NCI-H2107 treated with DMSO at 0.1 percent for 48 hours (cell line): ENCODE measurements around the gene VAT1L.
A peak's percentile ranks its signal among the peaks of the same experiment; 100 is the strongest.
"Not testable (repeated sequence)": the region's sequence is repeated elsewhere in the genome, so short reads cannot be mapped to it uniquely, and the experiment has no call there.

Experiments used
- DNase-seq: peaks from one replicate; lab custom pipeline; 2025; ENCODE audit not compliant: unreplicated experiment; lab: John Stamatoyannopoulos, UW

Gene VAT1L

GRCh38 chr16:77987810-77988209 is 199.4 kb downstream of the VAT1L start:
- peak; percentile 4 for DNase-seq

DNA sequence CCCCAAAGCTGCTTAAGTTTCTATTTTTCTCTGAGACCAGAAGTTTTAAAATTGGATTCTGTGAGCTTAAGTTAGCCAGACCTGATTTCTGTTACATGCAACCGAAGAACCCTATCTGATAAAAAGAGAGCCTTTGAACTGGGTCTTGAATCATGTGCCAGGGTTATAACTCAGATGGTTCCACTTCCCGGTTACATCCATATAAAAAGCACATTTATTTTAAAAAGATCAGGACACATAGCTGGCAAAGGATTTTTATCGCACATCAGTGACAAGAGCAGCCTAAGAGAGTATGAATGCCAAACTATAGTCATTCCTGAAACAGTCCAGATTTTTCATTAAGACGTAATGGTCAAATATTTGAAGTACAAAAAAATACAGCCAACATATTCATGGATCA is 201.5 kb downstream of the VAT1L start:
- DNase-seq = no peak

DNA sequence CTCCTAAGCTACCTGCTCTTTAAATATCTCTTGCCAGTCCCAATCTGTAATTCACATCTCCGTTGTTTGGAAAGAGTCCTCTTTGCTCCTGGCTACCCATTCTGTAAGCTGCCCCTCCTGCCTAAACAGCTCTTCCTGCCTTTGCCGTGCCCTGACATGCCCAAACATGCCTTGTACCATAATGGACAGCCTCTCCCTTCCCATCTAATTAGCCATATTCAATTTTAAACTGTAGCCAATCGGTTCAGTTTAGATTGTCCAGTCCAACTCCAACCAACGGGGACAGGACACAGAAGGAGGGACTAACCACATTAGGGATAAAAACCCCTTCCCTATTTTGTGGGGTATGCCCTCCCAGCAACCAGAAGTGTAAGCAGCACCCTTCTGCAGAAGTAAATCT is 203.3 kb downstream of the VAT1L start:
- no peak for DNase-seq

GRCh38 chr16:77992381-77992780 is 204.0 kb downstream of the VAT1L start:
- DNase-seq = not testable (repeated sequence)

DNA sequence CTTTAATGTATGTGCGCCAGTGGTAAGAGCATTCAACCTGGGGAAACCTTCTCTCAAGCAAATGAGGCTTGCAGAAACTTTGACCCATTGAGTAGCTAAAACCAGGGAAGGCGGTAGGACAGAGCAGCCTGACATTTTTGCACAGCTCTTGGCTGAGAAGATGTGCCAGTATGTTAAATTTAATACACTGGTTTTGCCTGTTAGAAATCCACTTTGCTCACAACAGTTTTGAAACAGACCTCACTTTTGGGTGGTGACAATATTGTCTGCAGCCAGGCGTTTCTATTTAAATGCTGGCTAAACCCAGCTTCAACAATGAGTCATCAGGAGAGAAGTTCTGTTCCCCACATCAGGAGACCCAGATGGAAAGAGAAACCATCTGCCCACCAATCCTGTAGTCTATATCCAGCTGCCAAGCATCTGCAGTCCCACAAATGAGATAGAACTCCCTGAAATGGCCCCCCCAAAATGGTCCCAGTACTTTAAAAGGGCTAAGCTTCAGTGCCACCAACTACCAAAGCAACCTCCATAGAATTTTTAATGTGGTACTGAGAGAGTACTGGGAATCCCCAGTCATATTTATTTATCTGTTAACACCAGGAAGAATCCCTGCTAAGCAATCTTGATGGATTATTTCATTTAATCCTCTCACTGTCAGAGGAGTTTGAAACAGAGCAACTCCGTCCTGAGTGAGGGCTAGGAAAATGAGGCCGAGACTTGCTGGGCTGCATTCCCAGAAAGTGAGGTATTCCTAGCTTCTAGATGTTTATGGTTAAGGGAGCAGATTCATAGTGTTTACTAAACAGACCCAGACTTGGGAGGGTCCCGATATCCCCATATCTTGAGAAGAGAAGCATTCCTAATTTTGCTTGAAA is 205.0 kb downstream of the VAT1L start:
- DNase-seq = no peak

DNA sequence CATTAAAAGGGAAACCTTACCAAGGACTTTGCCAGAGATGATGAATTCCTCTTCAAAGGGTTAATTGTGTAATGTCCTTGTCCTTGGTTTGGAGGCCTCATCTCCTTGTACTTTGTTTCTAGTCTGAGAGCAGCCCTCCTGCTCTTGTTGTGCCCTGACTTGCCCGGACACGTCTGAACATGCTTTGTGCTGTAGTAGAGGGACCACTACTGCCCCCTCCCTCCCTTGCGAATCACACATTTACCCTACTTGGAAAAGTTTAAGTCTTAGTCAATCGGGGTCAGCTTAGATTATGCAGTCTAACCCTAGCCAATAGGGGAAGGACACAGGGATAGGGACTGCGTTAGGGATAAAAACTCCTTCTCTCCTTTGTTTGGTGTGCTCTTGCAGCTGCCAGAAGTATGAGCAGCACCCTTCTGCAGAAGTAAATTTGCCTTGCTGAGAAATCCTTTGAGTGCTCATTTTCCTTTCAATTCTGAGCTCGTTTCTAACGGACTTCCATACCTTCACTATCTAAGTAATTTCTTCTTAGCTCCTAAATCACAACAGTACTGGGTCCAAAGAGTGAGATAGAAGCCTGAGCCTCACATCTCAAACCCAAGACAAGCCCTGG is 207.6 kb downstream of the VAT1L start:
- DNase-seq = no peak

DNA sequence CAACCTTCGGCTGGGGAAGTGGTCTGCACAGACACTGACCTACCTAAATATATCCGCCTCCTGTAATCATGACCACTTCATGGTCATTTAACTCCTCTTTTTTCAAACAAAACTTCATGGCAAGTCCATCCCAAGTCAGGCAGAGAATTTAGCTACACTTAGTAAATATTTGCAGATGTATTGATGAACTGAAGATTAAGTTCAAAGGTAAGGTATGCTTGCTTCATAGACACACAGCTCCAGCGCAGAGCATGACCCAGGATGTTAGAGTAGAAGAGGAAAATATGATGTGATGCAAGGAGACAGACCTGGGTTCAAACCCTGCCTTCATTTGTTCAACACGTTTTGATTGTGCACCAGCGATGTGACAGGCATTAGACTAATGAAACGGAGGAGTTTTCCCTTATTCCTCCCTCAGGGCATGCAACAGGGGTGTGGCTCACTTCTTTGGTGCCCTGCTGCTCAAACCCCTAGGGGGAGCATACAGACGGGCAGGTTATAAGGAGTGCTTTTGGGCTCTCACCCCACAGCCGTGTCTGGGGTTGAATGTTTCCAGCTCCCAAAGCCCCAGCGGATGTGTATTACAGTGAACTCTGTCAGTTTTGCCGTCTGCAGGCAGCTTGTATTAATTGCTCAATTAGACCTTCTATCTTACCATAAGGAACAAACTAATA is 210.1 kb downstream of the VAT1L start:
- DNase-seq = no peak

DNA sequence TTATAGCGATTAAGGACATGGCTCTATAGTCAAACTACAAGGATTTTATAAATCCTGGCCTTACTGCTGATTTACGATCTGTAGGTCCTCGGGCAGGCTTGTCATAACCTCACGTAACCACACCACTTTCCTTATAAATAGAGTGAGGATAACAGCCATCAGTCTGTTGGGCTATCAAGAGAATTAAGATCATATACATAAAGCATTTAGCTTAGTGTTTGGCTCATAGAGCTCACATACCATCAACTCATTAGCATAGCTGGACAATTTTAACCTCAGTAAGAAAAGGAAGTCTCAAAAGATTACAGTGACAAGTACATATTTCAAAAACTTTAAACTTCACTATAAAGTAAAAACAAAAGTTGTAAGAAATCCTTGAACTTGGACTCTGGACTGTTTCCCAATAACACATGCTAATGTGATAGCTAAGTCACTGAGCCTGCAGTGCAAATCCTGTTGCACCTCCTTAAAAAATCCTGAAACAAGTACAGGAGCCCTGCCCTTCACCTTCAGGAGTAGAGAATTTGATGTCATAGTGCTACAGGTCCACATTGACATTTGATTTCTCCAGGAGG is 213.2 kb downstream of the VAT1L start:
- no peak for DNase-seq

DNA sequence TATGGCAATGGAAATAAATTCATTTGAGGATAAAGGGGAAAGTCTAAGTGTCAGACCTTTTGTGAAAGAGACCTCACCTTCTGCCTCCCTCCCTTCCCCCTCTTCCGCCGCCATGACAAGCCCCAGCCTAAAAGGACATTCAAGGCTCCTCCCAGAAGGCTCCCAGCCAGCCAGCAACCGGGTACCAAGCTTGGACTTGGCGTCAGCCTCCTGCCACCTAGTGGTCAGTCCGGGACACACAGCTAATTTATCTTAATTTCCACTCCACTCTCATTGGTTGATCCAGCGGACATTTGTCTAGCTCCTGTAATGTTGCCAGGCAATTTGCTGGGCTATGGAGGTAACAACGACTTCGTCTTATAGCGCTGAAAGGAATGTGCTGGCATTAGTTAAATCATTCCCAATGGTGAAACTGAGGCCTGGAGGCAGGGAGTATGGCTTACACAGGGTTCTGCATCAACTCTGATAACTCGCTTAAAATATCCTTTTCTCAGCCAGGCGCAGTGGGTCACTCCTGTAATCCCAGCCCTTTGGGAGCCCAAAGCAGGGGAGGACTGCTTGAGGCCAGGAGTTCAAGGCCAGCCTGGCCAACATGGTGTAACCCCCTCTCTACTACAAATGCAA is 214.7 kb downstream of the VAT1L start:
- peak; percentile 80 for DNase-seq

DNA sequence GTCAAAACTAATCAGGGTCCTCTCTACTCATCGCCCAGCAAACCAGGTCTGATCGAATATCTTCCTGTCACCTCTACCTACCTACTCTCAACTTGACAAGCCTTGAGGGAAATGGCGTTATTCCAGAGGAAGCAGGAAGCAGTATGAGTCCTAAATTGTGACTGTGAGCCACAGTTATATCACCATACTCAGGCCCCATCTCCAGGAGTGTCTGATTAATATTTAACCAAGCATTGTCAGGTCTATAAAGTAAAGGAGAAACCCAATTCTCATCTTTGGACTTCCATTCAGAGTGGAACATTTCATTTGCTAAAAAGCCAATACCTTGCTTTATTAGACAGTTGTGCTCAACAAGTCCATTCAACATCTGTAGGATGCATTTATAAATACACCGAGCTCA is 216.2 kb downstream of the VAT1L start:
- DNase-seq = no peak

GRCh38 chr16:78005881-78006280 is 217.5 kb downstream of the VAT1L start:
- DNase-seq = no peak

GRCh38 chr16:78007121-78007520 is 218.8 kb downstream of the VAT1L start:
- DNase-seq = no peak

DNA sequence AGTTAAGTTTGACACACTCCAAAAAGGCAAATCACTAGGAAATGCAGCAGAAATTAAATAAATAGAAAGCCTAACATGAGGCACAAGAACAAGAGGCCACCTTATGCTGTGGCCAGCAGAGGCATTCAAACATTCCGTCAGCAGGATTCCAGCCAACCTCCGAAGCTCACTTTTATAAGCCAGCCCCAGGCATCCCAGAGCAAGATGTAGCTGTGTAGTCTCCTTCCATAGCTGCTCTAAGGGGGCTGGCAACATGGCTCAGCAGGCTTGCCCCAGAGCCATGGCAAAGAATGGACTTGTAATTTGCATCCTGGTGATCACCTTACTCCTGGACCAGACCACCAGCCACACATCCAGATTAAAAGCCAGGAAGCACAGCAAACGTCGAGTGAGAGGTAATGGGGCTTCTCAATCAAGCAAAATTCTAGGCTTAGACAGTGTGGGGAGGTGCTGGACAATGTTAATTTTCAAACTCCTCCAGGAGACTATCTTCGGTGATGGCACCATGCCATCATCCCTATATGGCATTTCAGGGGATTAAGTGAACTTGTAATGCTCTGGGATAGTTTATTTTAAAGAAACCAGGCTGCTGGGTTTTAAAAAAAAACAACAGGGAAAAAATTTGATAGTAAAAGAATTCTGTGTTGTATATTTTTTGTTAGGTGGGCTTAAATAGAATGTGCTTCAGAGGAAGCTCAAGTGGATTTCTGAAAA is 234.1 kb downstream of the VAT1L start, which contains the start of gene CLEC3A:
TSS of gene CLEC3A (plus strand) at position 202 of the 714 bp plus-strand sequence. CDS start at position 281, 79 bp downstream.
- DNase-seq = no peak

DNA sequence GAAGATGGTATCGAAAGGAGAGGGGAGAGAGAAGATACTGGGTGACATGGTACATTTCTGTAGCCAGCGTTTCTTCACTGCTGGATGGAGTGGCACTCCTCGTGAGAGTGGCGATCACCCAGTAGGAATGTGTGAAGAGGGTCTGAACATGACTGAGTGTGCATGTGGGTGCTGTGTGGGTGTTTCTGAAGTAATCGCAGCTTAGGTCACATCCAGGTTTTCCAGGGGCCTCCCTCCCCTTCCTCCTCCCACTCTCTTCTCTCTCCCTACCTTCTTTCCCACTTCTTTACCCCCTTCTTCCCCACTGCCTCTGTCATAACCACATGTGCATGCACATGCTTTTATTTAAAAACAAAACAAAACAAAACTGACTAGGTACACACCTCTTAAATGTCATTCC is 235.8 kb downstream of the VAT1L start:
- DNase-seq = no peak

DNA sequence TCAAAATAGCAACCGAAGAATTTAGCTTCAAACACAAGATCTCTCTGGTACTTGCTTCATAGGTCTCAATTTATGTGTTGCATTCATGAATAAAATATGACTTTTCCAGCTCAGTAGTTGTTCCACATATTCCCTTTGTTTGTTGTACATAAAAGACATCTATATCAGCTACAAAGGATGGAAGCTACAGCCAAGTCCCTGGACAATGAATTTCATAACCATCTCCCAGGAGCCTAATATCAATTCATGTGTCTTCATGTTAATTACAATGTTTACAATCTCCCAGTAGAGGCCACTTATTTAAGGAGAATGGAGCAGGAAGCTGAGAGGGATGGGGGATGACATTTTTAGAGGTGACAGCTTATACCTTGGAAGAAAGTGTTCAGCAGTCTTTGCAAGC is 237.3 kb downstream of the VAT1L start:
- DNase-seq = no peak

DNA sequence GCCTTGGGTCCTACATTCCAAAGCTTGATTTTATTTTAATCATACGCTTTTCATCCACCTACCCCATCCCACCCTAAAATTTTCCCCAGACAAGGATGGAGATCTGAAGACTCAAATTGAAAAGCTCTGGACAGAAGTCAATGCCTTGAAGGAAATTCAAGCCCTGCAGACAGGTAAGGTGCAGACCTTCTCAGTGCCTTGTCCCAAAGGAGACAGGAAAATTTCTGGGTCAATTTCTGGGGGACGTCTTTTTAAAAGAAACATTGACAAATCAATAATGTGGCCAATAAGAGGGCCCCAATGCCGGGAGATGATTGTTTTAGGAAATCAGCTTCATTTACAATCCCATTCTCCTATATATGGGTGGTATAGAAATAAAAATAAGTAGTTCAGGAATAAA is 239.7 kb downstream of the VAT1L start:
- DNase-seq = no peak
